GM06990 (cell line): ENCODE data around the gene TM2D3.

Source experiments
- DNase-seq: peaks from one replicate; pipeline ENCODE4 v3.0.0-alpha.2; 2011; ENCODE audit not compliant: insufficient read length; ENCODE audit errors: extremely low read depth
- H3K27me3 ChIP-seq: replicated peaks from 2 replicates; pipeline ENCODE4 v1.6.0; 2011; ENCODE audit warnings: low read length; ENCODE audit not compliant: control insufficient read depth, insufficient read depth
- H3K36me3 ChIP-seq: 2 replicates; pipeline ENCODE4 v1.5.1; 2011; ENCODE audit warnings: low read length; ENCODE audit not compliant: control insufficient read depth, insufficient read depth
- H3K4me3 ChIP-seq: replicated peaks from 2 replicates; pipeline ENCODE4 v1.5.1; 2011; ENCODE audit warnings: low read depth, mild to moderate bottlenecking, control low read depth, low read length
- TF ChIP-seq, protein P1 (sequence below): IDR thresholded peaks from 2 replicates; pipeline ENCODE4 v1.5.1; 2011; ENCODE audit warnings: low read length, control low read depth, mild to moderate bottlenecking, inconsistent platforms; ENCODE audit not compliant: insufficient read depth, poor library complexity, severe bottlenecking

TM2D3 gene

DNA sequence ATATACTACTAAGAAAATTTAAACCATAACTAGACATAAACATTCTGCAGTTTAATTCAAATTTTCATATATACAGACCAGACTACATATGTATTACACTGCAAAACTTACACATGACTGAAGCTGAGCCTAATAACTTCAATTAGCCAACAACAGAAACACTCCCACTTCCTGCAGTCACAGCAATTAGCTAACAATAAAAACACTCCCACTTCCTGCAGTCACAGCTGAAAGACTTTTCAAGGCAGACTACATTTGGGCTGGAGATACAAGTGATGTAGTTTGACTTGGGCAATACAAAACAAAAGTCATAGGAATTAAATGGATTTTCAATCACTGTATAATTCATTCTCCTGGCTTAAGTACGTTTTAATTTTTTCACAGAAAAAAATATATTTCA, 10.3 kb downstream of the TM2D3 start:
- no peak for DNase-seq
- Histone ChIP-seq H3K4me3 (no peak overlapping the region), H3K27me3 (no peaks in the 10 kb centered on the region), H3K36me3 (peaks cover 15% of the 10 kb centered on the region)
- TF ChIP-seq, protein P1, sequence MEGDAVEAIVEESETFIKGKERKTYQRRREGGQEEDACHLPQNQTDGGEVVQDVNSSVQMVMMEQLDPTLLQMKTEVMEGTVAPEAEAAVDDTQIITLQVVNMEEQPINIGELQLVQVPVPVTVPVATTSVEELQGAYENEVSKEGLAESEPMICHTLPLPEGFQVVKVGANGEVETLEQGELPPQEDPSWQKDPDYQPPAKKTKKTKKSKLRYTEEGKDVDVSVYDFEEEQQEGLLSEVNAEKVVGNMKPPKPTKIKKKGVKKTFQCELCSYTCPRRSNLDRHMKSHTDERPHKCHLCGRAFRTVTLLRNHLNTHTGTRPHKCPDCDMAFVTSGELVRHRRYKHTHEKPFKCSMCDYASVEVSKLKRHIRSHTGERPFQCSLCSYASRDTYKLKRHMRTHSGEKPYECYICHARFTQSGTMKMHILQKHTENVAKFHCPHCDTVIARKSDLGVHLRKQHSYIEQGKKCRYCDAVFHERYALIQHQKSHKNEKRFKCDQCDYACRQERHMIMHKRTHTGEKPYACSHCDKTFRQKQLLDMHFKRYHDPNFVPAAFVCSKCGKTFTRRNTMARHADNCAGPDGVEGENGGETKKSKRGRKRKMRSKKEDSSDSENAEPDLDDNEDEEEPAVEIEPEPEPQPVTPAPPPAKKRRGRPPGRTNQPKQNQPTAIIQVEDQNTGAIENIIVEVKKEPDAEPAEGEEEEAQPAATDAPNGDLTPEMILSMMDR, result no peak

DNA sequence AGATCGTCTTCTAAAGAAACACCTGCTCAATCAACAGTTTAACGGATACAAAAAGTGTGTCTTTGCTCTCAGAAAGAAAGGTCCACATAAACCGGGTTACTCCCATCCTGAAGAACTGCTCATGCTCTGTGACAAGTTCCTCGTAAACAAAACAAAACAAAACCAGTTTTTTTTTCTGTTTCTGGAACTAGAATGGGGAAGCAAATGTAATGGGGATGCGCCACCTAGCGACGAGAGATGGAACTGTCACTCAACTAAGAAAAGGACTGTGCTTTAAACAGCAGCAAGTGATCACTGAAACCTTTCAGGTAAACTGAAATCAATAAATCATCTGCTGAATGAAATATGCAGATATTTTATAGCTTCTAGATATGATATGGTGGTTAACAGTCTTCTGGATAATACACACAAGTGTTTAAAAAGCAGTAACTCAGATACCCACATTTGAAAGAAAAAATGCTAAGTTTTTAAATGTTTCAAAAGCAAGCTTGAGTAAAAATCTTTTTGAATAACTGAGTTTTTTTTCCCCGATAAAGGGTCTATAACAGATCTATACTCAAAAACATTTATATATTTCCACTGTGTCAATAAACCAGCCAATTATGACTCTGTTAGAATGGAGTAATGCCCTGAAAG, 10.9 kb downstream of the TM2D3 start:
- peak; percentile 30 for DNase-seq
- TF ChIP-seq, protein P1, result peak; percentile 92
- H3K27me3 ChIP-seq, result no peaks in the 10 kb centered on the region
- no peak overlapping the region for H3K4me3 ChIP-seq
- peaks cover 13% of the 10 kb centered on the region for H3K36me3 ChIP-seq

DNA sequence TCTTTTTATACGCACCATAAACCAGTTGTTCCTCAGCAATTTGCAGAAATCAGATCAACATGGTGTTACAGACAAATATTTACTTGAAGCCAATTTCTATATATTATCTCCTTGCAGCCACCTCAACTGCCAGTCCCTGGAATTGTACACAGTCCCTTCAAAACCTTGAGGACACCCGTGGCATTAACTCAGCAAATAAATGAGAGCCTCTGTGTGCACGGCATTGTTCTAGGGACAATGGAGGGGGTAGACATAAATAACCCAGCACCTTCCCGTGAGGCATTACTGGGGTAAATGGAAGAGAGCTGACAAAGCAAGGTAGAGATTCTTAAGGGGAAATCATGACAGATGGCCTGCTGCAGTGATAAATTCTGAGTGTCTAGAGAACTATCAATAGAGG, 12.5 kb downstream of the TM2D3 start:
- no peak for DNase-seq
- peaks cover 9% of the 10 kb centered on the region for H3K36me3 ChIP-seq
- no peak overlapping the region for H3K4me3 ChIP-seq
- TF ChIP-seq, protein P1, result no peak
- H3K27me3 ChIP-seq, result no peaks in the 10 kb centered on the region

DNA sequence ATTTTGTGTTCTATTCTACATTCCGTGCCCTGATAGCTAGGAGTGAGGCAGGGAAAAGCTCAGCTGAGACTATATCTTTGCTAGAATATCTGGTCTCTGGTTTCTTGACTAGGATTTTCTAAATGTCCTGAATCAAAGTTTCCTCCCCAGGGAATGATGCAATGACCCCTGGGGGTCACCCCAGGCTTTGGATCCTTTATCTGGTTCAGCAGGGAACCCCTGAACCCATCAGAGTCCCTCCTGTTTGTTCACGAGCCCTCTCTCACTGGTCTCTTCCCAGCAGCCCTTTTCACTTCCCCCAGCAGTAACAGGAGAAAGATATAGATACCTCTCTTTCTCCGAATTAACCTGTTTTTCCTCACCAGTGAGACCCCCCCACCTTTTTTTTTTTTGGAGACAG, 14.3 kb downstream of the TM2D3 start:
- H3K4me3 ChIP-seq, result no peak overlapping the region
- H3K27me3 ChIP-seq, result no peaks in the 10 kb centered on the region

DNA sequence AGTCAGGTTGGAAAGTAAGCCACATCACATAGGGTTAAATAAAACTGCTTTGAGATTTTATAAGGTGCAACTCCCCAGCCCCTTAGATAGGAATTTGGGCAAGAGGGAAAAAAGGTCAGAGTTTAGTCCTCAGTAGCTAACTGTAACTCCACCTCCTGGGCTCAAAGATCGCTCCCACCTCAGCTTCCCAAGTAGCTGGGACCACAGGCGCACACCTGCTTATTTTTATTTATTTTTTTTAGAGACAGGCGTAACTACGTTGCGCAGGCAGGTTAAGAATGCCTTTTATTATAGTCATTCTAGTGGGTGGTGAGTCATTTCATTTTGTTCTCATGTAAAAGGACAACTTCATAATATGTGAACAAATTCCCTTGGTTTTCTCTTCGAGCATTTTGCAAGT, 14.7 kb downstream of the TM2D3 start:
- no peak for DNase-seq
- Histone ChIP-seq H3K4me3 (no peak overlapping the region), H3K36me3 (peaks cover 7% of the 10 kb centered on the region)

More for the DNA sequence above, 14.3 kb downstream of the TM2D3 start:
- peaks cover 7% of the 10 kb centered on the region for H3K36me3 ChIP-seq
- DNase-seq, result no peak
- TF ChIP-seq, protein P1, result no peak

DNA sequence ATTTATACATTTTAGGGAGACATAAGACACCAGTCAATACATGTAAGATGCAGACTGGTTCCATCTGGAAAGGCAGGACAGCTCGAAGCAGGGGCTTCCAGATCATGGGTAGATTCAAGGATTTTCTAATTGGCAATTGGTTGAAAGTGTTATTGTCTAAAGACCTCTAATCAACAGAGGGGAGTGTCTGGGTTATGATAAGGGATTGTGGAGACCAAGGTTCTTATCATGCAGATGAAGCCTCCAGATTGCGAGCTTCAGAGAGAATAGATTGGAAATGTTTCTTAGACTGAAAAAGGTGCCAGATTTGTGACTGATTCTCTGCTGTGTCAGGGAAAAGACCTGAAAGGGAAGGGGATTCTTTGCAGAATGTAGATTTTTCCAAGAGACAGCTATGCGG, 15.1 kb downstream of the TM2D3 start:
- TF ChIP-seq, protein P1, result no peak
- no peak overlapping the region for H3K4me3 ChIP-seq
- no peak for DNase-seq

More for the DNA sequence above, 14.7 kb downstream of the TM2D3 start:
- no peaks in the 10 kb centered on the region for H3K27me3 ChIP-seq
- TF ChIP-seq, protein P1, result no peak

More for the DNA sequence above, 15.1 kb downstream of the TM2D3 start:
- Histone ChIP-seq H3K36me3 (peaks cover 4% of the 10 kb centered on the region), H3K27me3 (no peaks in the 10 kb centered on the region)
